Smooth muscle cell of the coronary artery (primary cell): Measurements from ENCODE around the gene URAD. TPM values are rescaled to one million over a fixed set of nuclear protein-coding genes. Genes with fewer than 3 reads are reported as not detected.

Experiments
- total RNA-seq: library from RNA; depleted of rRNA; stranded (reverse); fragments of >200 nt; gene quantifications from 2 replicates; pipeline ENCODE4 v1.2.3, GENCODE V29; 2014; ENCODE audit warnings: low replicate concordance

The URAD gene
- not detected in 2 replicates for total RNA-seq

GRCh38 chr13:27988520-27988919, at the start of gene URAD:
Gene URAD, minus strand, starts transcription at chr13:27988693. Its CDS starts 56 bp downstream, at chr13:27988637.

GRCh38 chr13:27969082-27969865, 19.2 kb downstream of the URAD start, which contains the start of gene CDX2:
Gene CDX2, minus strand, starts transcription at chr13:27969315. Its CDS starts 309 bp downstream, at chr13:27969006.

Other genes starting within 250 kb of the URAD start
- not detected in 2 replicates for gene GSX1, start 196.2 kb downstream of the URAD start, total RNA-seq
- gene PDX1, start 68.7 kb downstream of the URAD start, total RNA-seq, result not detected in 2 replicates
- gene CDX2, start 19.4 kb downstream of the URAD start, total RNA-seq, result not detected in 2 replicates
- gene FLT3, start 111.9 kb upstream of the URAD start, total RNA-seq, result not detected in 2 replicates
- 8.8 and 9.8 TPM in 2 replicates for gene PAN3, start 149.9 kb upstream of the URAD start, total RNA-seq